Measurements from ENCODE around the gene HOMER3.
"Not testable (repeated sequence)": the region's sequence is repeated elsewhere in the genome, so short reads cannot be mapped to it uniquely, and the experiment has no call there.

The HOMER3 gene

DNA sequence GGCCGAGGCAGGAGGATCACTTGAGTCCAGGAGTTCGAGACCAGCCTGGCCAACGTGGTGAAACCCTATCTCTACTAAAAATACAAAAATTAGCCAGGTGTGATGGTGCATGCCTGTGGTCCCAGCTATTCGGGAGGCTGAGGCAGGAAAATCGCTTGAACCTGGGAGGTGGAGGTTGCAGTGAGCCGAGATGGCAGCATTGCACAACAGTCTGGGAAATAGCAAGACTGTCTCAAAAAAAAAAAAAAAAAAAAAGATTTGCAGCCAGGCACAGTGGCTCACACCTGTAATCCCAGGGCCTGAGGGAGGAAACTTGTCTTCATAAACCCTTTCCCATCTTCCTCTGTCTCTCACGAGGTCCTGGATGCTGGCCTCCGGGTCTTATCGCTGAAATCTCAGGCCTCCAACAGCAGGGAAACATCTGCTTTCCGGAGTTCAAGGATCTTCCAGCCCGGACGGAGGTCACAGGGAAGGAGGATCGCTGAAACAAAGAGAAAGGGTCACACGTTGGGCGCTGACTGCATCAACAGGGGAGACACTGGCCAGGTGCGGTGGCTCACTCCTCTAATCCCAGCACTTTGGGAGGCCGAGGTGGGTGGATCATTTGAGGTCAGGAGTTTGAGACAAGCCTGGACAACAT, 11.5 kb upstream of the HOMER3 start:
- not testable (repeated sequence) for DNase-seq

DNA sequence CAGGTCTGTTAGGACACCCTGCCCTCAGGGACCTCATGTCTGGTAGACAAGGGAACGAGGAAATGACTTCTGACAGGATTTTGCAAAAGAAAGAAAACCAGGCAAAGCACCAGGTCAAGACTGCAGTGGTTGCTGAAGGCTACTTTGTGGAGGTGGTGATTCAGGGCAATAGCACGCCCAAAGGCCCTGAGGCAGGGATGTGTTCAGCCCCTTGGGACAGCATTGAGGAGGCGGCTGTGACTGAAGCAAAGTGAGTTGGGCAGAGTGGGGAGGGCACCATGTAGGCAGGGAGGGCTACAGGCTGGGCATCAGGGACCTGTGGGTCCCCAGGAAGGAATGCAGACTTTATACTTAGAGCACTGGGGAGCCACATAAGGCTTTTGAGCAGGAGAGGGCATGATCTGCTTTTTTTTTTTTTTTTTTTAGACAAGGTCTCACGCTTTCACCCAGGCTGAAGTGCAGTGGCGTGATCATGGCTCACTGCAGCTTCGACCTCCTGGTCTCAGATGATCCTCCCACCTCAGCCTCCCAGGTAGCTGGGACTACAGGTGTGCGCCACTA, 10.8 kb upstream of the HOMER3 start:
- no peak for DNase-seq

GRCh38 chr19:18949858-18950257, 8.8 kb upstream of the HOMER3 start:
- DNase-seq: no peak

DNA sequence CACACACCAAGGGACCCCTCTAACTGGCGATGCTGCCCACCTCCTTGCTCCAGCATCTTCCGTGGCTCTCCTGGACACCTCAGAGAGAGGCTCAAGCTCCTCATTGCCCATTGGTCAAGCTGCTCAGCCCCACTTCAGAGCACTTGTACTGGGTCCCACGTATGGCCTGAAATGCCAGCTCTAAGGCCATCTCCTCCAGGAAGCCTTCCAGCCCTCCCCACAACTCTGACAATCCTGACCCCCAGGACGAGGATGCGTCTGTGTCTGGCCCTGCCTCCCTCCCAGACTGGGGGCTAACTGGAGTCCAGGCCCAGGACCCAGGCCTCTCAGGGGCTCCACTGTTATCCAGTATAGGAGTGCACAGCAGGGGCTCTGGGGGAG, 7.9 kb upstream of the HOMER3 start:
- no peak for DNase-seq

DNA sequence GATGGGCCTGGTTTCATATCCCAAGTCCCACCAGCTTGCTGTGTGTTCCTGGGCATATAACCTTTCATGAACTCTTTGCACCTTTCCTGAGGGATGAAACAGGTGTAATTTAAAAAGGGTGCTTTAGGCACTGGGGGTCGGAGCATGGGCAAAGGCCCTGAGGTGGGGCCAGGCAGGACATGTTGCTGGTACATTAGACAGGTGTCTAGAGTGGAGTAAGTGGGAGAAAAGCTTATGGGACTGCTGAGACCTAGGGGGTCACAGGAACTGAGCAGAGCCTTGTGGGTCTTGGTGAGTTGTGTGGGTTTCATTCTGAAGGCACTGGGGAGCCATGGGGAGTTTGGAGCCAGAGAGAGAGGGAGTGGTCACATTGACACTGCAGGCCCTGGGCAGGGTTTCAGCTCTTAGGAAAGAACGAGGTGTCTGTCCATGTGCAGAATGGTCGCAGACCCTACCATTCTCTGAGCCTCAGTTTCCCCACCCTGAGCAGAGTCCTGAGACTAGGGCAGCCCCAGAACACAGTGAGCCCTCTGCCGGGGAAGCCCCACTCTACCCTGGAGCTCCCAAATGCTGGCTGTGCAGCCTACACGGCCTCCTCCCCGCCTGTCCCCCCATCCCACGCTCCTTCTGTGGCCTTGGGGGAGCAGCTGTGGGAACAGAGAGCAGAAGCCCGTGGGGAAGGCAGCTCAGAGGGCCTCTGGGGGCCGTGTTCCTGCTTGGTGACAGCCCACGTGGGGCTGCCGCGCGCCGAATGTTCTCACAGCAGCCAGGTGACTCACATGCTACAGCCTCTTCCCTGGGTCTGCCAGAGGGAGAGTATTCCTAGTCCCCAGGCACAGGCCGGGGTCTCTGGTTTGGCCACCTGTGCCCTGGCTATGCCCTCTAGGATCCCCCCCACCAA, 7.3 kb upstream of the HOMER3 start:
- DNase-seq: no peak

DNA sequence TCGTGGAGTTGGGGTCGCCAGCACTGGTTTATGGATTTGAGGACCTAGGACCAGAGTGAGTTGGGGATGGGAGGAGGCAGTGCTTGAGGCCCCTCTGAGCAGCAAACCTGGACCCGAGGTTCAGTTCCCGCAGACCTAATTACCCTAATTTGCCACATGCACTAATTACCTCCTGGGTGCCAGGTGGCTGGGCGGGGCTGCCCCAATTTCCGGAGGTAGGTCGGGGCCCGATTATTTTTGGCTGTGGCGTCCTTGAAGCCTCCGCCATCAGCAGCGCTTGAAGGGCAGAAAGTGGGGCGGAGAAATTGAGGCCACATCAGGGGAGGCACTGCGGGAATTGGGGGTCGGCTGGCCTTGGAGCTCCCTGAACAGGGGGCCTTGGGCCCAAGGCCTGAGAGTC, 5.9 kb upstream of the HOMER3 start:
- DNase-seq: no peak

DNA sequence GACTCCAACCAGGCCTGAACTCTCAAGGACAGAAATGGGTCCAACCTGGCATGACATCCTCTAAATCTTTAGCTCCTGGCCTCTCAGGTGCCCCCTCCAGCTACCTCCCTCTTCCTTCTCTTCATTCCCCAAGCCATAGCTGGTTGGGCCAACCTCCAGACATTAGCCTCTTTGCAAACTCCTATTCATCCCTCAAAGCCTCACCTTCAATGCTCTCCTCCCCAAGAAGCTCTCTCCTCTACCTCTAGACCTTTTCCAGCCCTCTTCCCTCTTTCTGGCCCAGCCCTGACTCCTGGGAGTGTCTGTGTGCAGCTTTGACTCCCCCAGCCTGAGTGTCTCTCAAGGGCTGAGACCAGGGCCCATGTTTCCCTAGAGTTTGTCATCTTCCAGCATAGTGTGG, 5.3 kb upstream of the HOMER3 start:
- DNase-seq: no peak

GRCh38 chr19:18945297-18945696, 4.3 kb upstream of the HOMER3 start:
- no peak for DNase-seq

- no peak for DNase-seq
These were observed 2.4 kb upstream of the HOMER3 start for GRCh38 chr19:18943465-18943864.

DNA sequence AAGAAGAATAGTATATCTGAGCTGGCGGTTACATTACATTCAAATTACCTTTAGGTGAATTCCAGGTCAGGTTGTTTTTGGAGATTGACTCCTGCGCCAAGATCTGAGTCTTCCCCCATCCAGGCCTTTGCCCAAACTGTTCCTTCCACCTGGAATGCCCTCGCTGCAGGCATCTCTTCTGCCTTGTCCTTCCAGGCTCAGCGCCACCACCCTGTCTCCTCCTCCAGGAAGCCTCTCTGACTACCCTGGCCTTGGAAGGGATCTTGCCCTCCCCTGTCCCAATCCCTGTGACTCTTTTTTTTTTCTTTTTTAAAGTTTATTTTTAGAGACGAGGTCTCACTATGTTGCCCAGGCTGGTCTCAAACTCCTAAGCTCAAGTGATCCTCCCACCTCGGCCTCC, 1.7 kb upstream of the HOMER3 start:
- DNase-seq: no peak

DNA sequence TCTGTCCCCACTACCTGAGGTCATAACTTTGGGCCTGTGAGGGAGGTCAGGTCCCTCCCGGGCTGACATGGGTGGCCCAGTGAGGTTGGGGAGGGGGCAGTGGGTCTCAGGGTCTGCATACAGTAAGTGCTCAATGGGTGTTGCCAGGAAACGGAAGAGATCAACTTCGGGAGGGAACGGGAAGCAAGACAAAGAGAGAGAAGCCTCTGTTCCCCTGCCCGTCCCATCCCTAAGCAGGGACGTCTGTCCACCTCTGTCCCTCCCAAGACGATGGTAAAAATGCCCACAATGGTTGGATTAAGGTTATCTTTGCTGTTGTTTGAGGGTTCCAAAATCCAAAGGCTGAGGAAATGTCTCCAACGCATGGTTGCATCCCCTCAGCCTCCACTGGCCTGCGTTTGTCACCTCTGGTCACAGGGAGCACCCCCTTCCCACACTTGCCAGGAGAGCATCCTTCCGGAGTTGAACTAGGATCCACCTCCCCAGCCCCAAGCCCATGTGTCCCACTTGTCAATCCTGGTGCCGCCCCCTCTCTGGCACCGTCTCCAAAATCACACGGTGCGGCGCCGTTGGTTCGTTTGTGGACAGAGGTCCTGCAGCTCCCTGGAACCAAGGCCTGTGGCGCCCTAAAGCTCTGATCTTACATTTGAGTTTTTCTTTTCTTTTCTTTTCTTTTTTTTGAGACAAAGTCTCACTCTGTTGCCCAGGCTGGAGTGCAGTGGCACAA, 774 bp upstream of the HOMER3 start:
- no peak for DNase-seq

DNA sequence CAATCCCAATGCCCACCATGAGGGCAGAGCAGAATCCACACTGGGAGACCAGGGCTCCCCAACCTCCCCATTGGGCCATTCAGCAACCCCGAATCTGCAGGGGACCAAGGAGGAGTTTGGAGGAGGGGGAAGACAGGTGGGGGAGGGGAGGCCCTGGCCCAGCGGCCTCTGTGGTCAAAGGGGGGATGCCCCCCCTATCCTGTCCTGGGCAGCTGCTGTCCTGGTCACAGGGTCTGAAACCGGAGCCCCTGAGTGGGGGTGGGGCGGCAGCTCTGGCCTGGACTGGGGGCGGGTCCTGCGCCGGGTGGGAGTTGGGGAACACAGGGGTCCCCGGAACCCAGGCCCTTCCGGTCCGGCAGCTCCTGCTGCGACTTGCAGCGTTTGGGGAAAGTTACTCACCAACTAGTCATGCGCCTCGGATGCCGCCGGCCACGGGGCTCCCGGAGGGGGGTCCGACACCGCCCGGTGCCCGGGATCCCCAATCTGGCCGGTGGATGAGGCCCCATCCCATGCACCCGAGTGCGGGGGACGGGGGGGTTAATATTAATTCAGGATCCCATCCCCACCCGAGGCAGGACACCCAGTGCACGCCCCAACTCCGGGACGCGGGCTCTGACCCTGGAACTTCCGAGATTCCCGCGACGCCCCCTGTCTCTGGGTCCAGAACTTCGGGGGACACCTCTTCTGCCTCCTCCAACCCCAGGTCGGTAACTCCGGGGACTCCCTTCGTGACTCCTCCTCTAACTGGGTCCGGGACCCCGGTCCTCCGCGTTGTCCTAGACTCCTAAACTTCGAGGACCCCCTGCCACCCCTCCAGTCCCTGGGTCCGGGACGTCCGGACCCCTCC, 872 bp downstream of the HOMER3 start:
- DNase-seq: no peak

- DNase-seq: no peak
These were observed 1.9 kb downstream of the HOMER3 start for GRCh38 chr19:18939163-18939562.

DNA sequence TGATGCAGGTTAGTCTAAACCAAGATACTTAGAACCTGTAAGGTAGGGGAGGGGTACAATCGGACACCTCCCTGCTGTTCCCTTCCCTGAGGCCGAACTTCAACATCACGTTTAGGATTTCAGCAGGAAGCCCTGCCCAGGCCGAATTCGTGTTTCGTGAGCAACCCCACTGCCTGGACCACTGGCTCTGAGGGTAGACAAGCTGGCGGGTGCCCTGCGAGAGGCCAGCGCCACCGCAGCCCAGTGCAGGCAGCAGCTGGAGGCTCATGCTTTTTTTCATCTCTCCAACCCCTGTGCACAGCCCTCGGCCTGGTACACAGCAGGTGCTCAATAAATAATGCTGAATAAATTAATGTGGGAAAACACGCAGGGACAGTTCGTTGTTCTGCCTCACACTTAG, 7.7 kb downstream of the HOMER3 start:
- DNase-seq: no peak

GRCh38 chr19:18932216-18932841, 8.7 kb downstream of the HOMER3 start:
- DNase-seq: peak; percentile 84 to 86

DNA sequence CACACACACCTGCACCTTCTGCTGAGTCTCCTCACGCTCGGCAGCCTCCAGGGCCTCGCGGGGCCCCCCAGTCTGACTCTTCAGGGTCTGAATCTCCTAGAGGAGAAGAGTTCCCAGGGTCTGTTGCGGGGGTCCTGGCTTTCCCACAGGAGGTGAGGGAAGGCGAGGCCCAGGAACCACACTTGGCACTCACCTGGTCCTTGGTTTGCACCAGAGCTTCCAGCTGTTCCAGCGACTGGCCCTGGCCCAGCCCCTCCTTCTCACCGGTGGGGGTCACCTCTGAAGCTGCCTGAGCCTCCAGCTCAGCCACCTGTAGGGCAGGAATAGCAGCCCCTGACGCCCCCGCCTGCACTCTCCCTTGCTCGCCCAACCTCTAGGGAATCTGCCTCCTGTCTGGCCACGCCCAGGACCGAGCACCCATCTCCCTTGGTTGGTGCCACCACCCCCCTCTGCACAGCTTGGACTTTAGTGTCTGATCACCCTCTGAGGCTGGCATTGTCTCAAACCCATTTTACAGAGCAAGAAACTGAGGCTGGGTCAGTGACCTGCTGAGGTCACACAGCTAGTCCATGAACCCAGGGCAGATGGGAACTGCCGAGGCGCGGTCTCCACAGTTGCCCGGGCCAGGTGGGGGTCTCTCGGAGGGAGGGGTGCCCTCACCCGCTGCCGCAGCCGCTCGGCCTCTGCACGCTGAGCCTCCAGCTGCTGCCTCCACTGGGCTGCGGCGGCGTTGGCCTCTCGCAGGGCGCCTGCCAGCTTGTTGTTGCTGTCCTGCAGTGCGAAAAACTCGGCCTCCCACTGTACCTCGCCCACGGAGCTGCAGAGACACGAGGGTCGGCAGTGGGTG, 9.5 kb downstream of the HOMER3 start:
- DNase-seq: no peak

DNA sequence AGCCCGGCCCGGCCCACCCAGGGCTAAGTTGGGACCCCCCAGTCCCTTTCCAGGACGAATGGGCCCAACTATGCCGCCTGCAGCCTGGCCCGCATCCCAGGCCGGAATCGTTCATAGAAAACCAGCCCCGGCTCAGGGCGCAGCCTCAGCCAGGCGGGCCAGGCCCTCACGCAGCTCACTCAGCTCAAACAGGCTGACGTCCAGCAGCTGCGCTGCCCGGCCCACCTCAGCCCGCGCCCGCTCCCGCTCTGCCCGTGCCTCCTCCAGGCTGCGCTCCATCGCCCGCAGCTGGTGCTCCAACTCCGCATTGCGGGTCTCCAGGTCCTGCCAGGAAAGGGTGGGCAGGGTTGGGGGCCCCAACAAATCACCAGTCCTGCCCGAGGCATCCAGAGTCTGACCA, 11.7 kb downstream of the HOMER3 start:
- DNase-seq: no peak

DNA sequence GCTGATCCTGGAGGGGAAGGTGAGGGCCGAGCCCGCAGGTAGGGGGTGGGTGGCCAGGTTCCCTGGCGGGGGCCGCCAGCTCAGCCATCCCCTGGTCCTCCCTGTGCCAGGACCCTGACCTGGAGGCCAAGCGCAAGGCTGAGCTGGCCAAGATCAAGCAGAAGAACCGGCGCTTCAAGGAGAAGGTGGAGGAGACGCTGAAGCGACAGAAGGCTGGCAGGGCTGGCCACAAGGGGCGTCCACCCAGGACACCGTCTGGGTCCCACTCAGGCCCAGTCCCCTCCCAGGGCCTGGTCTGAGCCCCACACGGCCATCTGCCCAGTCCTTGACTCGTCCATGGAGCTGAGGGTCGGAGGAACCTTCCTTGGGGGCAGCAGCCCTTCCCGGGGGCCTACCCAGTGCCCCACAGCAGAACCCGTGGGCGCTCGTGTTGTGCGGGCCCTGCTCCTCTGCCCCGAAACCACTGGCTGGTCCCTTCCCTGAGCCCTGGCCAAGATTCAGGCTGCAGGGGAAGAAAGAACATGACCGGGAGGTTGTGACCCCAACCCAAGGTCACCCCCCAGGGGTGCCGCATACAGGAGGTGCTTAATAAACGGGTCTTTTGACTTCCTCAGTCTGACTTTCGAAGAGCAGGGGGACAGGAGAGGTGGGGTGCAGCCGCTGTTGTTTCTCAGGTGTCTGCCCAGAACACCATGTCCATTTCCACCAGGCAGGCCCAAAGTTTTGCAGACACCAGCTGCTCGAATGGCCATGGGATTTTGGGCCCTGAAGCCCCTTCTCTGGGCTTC, 12.8 kb downstream of the HOMER3 start:
- DNase-seq: no peak

GRCh38 chr19:18924684-18925213, 16.3 kb downstream of the HOMER3 start:
- no peak for DNase-seq
